DND-41 (cell line): ENCODE data around the gene ANKS1A.

Experiments
- ATAC-seq: fragments of 200-7000 bp; cut with Tn5 transposase; 3 replicates; pipeline ENCODE4 v1.9.1; 2021; ENCODE audit warnings: low read depth; ENCODE audit not compliant: insufficient read depth
- DNase-seq: peaks from one replicate; pipeline ENCODE4 v3.0.0-alpha.2; 2020
- H2AFZ ChIP-seq: 2 replicates; pipeline ENCODE4 v1.6.0; 2012; ENCODE audit warnings: low read depth, low read length
- H3K27ac ChIP-seq: 2 replicates; pipeline ENCODE4 v1.5.1; 2012; ENCODE audit warnings: low read length, inconsistent platforms
- H3K27me3 ChIP-seq: fragments of 200-600 bp; sonication (generic); 2 replicates; pipeline ENCODE4 v1.6.0; 2012; ENCODE audit warnings: low read length, mild to moderate bottlenecking, inconsistent platforms; ENCODE audit not compliant: insufficient read depth, poor library complexity
- H3K36me3 ChIP-seq: 2 replicates; pipeline ENCODE4 v1.5.1; 2012; ENCODE audit warnings: low read length, inconsistent platforms; ENCODE audit not compliant: insufficient read depth
- H3K4me1 ChIP-seq: 2 replicates; pipeline ENCODE4 v1.5.1; 2012; ENCODE audit warnings: mild to moderate bottlenecking, low read length; ENCODE audit not compliant: insufficient read depth
- H3K4me2 ChIP-seq: 2 replicates; pipeline ENCODE4 v1.6.0; 2012; ENCODE audit warnings: mild to moderate bottlenecking, moderate library complexity, low read length, inconsistent platforms; ENCODE audit not compliant: insufficient read depth
- H3K4me3 ChIP-seq, 2 experiments: fragments of 200-600 bp in 1 of 2; shearing (Covaris generic) in 1 of 2; 2 replicates each; pipeline ENCODE4 v1.5.1; 2012 to 2016; ENCODE audit warnings: inconsistent platforms in 2 of 2, low read length in 2 of 2, mild to moderate bottlenecking in 2 of 2, low read depth in 1 of 2, moderate library complexity in 1 of 2
- H3K79me2 ChIP-seq: 2 replicates; pipeline ENCODE4 v1.6.0; 2012; ENCODE audit warnings: low read length, inconsistent platforms; ENCODE audit not compliant: insufficient read depth
- H3K9ac ChIP-seq: 2 replicates; pipeline ENCODE4 v1.6.0; 2012; ENCODE audit warnings: low read depth, mild to moderate bottlenecking, inconsistent platforms, low read length, moderate library complexity
- H3K9me3 ChIP-seq: 2 replicates; pipeline ENCODE4 v1.5.1; 2012; ENCODE audit warnings: low read length, moderate library complexity, mild to moderate bottlenecking, inconsistent platforms; ENCODE audit not compliant: insufficient read depth, severe bottlenecking
- H4K20me1 ChIP-seq: 2 replicates; pipeline ENCODE4 v1.6.0; 2012; ENCODE audit warnings: low read length; ENCODE audit not compliant: insufficient read depth
- CTCF ChIP-seq: IDR thresholded peaks from 2 replicates; pipeline ENCODE4 v1.5.1; 2012; ENCODE audit warnings: borderline replicate concordance, low read length, moderate library complexity, mild to moderate bottlenecking; ENCODE audit not compliant: poor library complexity, severe bottlenecking; ENCODE audit errors: extremely low read depth
- EZH2 ChIP-seq: IDR thresholded peaks from 3 replicates; pipeline ENCODE4 v1.6.1; 2012; ENCODE audit warnings: borderline replicate concordance, low read depth, mild to moderate bottlenecking, moderate library complexity, low read length, inconsistent platforms; ENCODE audit not compliant: severe bottlenecking

The ANKS1A gene

GRCh38 chr6:35108309-35108885 lies 219.3 kb downstream of the ANKS1A start:
- H3K79me2 ChIP-seq, result no peaks in the 10 kb centered on the region
- no peaks in the 10 kb centered on the region for H4K20me1 ChIP-seq
- no peak overlapping the region for H3K27ac ChIP-seq
- ATAC-seq, result no peak
- no peak overlapping the region for H3K4me2 ChIP-seq
- no peak overlapping the region for H3K4me3 ChIP-seq
- H3K4me1 ChIP-seq, result no peaks in the 10 kb centered on the region
- H3K9ac ChIP-seq, result no peak overlapping the region
- TF ChIP-seq EZH2 (no peak), CTCF (no peak)
- no peaks in the 10 kb centered on the region for H3K36me3 ChIP-seq
- DNase-seq, result no peak
- H2AFZ ChIP-seq, result no peak overlapping the region
- H3K9me3 ChIP-seq, result no peaks in the 10 kb centered on the region
- no peaks in the 10 kb centered on the region for H3K27me3 ChIP-seq

DNA sequence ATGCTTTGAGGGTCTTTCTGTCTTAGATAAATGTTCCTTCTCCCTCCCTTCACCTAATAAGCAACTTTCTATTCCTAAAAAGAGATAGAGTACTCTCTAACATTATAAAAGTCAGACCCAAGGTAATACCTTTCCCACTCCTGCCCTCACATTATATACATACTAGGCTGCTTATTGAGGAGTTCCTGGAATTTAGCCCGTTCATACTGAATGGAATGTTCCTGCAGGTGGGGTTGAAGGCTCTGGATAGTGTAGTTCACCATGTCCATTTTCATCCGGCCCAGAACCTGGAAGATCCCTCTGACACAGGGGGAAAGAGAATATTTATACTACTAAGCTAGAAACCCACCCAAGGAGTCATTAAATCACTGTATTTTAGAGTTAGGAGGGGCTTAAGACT lies 231.7 kb downstream of the ANKS1A start:
- TF ChIP-seq EZH2, result no peak
- no peak for TF ChIP-seq CTCF
- no peak for DNase-seq
- Histone ChIP-seq H3K79me2 (no peaks in the 10 kb centered on the region), H3K9ac (no peak overlapping the region), H3K4me1 (no peaks in the 10 kb centered on the region), H3K4me2 (no peak overlapping the region), H3K9me3 (no peaks in the 10 kb centered on the region), H3K4me3 (no peak overlapping the region), H3K27ac (no peak overlapping the region), H2AFZ (no peak overlapping the region), H3K36me3 (no peaks in the 10 kb centered on the region), H4K20me1 (no peaks in the 10 kb centered on the region), H3K27me3 (no peaks in the 10 kb centered on the region)
- no peak for ATAC-seq

GRCh38 chr6:35124356-35124755 lies 235.3 kb downstream of the ANKS1A start:
- Histone ChIP-seq H3K27me3 (peaks cover 6% of the 10 kb centered on the region), H3K4me2 (no peak overlapping the region), H3K4me1 (no peaks in the 10 kb centered on the region), H3K79me2 (no peaks in the 10 kb centered on the region), H4K20me1 (no peaks in the 10 kb centered on the region), H3K9me3 (no peaks in the 10 kb centered on the region), H3K4me3 (no peak overlapping the region), H3K27ac (no peak overlapping the region), H3K36me3 (no peaks in the 10 kb centered on the region), H2AFZ (no peak overlapping the region), H3K9ac (no peak overlapping the region)
- no peak for DNase-seq
- TF ChIP-seq CTCF, result no peak
- no peak for TF ChIP-seq EZH2
- ATAC-seq, result no peak

- no peaks in the 10 kb centered on the region for H4K20me1 ChIP-seq
- DNase-seq (no peak), ATAC-seq (no peak)
- no peak overlapping the region for H3K27ac ChIP-seq
- H3K9me3 ChIP-seq, result no peaks in the 10 kb centered on the region
- no peaks in the 10 kb centered on the region for H3K4me1 ChIP-seq
- H3K9ac ChIP-seq, result no peak overlapping the region
- peaks cover 6% of the 10 kb centered on the region for H3K27me3 ChIP-seq
- H3K36me3 ChIP-seq, result no peaks in the 10 kb centered on the region
- H3K4me3 ChIP-seq, result no peak overlapping the region
- no peak overlapping the region for H3K4me2 ChIP-seq
- no peak overlapping the region for H2AFZ ChIP-seq
- H3K79me2 ChIP-seq, result no peaks in the 10 kb centered on the region
- no peak for TF ChIP-seq CTCF
- TF ChIP-seq EZH2, result no peak
Observed at GRCh38 chr6:35128042-35128441, 239.0 kb downstream of the ANKS1A start.
